Stimulated activated CD4-positive, alpha-beta T cell treated with anti-CD3 and anti-CD28 coated beads, Interleukin-2, amount 100 ng/mL, for 24 hours (primary cell): ENCODE results near the gene CCDC12.

Source experiments
- DNase-seq, 2 donors: peaks; one replicate each; pipeline ENCODE4 v3.0.0-alpha.2; 2020

Gene CCDC12

GRCh38 chr3:47007482-47008233 is 31.1 kb upstream of the CCDC12 start:
- no peak for DNase-seq

GRCh38 chr3:47007001-47007400 is 30.5 kb upstream of the CCDC12 start:
- DNase-seq = no peak

GRCh38 chr3:47006145-47006651 is 29.7 kb upstream of the CCDC12 start:
- no peak for DNase-seq

GRCh38 chr3:47005212-47006144 is 28.9 kb upstream of the CCDC12 start:
- DNase-seq = no peak

DNA sequence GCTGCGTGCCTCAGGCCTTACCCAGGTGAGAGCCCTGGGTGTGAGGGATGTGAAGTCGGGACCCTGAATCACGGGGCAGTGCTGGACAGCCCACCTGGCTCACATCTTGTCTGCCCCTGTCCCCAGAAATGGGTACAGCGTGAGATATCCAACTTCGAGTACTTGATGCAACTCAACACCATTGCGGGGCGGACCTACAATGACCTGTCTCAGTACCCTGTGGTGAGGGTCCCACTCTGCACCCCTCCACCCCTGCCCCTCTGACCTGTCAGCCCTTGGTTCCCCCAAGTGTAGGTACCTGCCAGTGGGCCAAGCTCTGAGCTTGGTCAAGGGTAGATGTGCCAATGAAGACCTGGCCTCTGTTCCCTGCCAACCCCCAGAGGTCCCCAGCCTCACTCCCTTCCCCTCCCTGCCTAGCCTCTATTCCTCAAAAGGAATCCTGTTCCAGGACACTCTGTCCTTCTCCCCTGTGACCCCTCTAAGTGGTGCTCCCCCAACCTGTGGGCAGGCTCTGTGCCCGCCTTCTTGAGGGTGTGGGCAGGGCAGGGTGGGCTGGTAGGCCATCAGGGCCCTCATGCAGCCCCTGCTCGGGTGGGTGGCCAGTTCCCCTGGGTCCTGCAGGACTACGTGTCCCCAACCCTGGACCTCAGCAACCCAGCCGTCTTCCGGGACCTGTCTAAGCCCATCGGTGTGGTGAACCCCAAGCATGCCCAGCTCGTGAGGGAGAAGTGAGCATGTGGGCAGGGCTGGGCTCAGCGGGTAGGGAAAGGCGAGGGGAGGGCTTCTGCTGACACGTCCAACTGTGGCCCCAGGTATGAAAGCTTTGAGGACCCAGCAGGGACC is 28.0 kb upstream of the CCDC12 start:
- no peak for DNase-seq

- no peak for DNase-seq
These were observed 27.2 kb upstream of the CCDC12 start for GRCh38 chr3:47003461-47004368.

DNA sequence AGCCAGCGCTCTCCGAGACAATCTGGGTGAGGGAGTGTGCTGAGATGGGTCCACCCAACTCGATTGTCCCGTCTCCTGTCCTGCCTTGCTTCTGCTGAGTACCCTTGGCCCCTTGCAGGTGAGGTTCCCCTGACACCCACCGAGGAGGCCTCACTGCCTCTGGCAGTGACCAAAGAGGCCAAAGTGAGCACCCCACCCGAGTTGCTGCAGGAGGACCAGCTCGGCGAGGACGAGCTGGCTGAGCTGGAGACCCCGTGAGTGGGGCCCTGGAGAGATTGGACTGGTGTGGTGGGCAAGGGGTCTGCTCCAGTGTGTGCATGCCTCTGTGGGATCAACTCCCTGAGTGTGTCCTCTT is 26.5 kb upstream of the CCDC12 start:
- DNase-seq = no peak

- DNase-seq = peak in 1 of 2 donors; percentile 3
These were observed 25.9 kb upstream of the CCDC12 start for GRCh38 chr3:47002171-47003055.

DNA sequence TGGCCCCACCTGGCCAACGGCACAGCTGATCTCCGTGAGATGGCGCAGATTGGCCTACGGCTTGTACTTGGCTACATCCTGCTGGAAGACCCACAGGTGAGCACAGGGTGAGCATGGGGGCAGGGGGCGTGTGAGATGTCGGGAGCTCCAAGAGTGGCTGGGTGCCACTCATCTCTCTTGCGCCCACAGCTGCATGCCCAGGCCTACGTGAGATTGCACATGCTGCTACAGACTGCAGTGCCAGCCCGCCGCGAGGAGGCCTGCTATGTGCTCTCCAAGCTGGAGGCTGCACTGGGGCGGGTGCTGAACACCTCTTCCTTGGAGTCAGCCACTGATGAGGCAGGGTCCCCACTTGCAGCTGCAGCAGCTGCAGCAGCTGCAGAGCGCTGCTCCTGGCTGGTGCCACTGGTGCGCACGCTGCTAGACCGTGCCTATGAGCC is 25.2 kb upstream of the CCDC12 start:
- peak in 1 of 2 donors; percentile 0 for DNase-seq

- no peak for DNase-seq
These were observed 24.6 kb upstream of the CCDC12 start for GRCh38 chr3:47000922-47001730.

GRCh38 chr3:47000198-47000815 is 23.8 kb upstream of the CCDC12 start:
- DNase-seq = no peak

GRCh38 chr3:46999516-47000197 is 23.1 kb upstream of the CCDC12 start:
- DNase-seq = no peak

GRCh38 chr3:46998852-46999515 is 22.4 kb upstream of the CCDC12 start:
- DNase-seq = no peak

DNA sequence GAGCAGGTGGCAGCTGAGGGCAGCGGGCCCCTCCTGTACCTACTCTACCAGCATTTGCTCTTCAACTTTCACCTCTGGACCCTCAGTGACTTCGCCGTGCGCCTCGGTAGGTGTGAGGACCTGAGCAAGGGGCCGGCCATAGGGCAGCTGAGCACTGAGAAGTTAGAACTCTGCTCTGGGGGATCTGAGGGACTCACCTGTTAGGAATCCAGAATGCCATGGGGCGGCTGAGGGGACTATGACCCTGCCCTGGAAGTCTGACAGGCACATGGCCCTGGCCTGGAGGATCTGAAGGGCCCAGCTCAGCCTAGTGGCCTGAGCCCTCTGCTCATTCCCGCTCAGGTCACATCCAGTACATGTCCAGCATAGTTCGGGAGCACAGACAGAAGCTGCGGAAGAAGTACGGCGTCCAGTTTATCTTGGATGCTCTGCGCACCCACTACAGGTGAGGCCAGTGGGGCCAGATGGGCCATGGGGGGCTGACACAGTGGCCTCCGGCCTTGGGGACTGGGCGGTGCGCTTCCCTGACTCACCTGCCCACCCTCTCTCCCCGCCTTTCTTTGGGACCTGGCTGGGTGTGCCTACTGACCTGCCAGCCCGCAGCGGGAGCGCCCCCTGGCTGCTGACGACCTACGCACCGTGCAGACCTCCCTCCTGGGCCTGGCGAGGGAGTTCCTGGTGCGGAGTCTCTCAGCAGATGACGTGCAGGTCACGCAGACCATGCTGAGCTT is 21.7 kb upstream of the CCDC12 start:
- peak; percentile 78 to 79 for DNase-seq

- no peak for DNase-seq
These were observed 21.0 kb upstream of the CCDC12 start for GRCh38 chr3:46997453-46998091.

- DNase-seq = no peak
These were observed 20.3 kb upstream of the CCDC12 start for GRCh38 chr3:46996689-46997452.
